GM12875 (cell line): Measurements from ENCODE around the gene PAFAH1B2.
"Not testable (repeated sequence)": the region's sequence is repeated elsewhere in the genome, so short reads cannot be mapped to it uniquely, and the experiment has no call there.

Experiments
- H3K4me3 ChIP-seq: one replicate; pipeline ENCODE4 v1.5.1; 2011; ENCODE audit warnings: low read depth, low read length, control low read depth
- CTCF ChIP-seq: IDR thresholded peaks from 2 replicates; pipeline ENCODE4 v1.5.1; 2011; ENCODE audit warnings: low read depth, mild to moderate bottlenecking, control low read depth, inconsistent platforms, low read length, moderate library complexity, borderline replicate concordance; ENCODE audit not compliant: insufficient read depth

The PAFAH1B2 gene

GRCh38 chr11:117203069-117203407, 59.0 kb downstream of the PAFAH1B2 start:
- TF ChIP-seq CTCF, result no peak
- no peak overlapping the region for H3K4me3 ChIP-seq

GRCh38 chr11:117204283-117205080, 60.4 kb downstream of the PAFAH1B2 start:
- no peak for TF ChIP-seq CTCF
- no peak overlapping the region for H3K4me3 ChIP-seq

DNA sequence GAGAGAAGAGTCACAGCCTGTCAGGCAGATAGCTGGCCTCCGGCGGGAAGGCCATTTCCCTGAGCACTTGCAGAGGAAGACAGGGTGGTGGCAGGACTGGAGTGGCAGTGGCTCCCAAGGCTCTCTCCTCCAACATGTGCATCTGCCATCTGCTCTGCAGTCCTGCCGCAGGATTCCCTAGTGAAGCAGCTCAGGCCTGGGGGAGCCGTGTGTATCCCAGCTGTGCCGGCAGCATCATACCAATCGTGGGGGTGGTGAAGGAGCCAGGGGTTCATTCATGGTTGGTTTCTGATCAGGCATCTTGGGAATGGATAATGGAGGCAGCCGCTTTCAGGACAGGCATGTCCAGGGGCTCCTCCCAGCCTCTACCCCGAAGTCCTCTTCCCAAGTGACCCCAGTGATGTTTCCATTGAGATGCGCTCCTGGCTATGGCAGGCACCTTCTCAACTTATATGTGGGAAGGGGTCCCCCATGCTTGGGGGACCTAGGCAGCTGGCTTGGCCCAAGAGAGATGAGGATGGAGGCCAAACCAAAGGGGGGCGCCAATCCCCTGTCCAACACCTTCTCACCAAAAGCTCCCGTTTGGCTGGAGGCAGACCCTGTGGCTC, 61.2 kb downstream of the PAFAH1B2 start:
- TF ChIP-seq CTCF, result no peak
- no peak overlapping the region for H3K4me3 ChIP-seq

- not testable (repeated sequence) for H3K4me3 ChIP-seq
Measured at GRCh38 chr11:117206111-117206510, 62.0 kb downstream of the PAFAH1B2 start.

DNA sequence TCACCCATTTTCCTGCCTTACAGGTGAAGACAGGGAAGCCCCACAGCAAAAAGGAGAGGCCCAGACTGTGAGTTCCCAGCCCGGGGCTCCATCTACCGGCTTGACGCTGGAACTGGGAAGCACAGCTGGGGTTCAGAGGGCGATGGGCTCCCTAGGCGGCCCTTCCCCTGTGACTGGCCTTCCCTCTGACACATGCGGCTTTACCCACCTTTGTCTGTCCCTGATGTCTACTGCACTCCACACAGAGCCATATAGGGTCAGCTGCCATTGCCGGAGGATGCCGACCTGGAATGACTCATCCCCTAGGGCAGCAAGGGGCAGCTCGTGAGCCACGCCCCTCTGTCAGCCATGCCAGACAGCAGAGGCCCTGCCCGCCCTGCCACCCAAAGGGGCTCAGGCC, 62.8 kb downstream of the PAFAH1B2 start:
- H3K4me3 ChIP-seq, result not testable (repeated sequence)

DNA sequence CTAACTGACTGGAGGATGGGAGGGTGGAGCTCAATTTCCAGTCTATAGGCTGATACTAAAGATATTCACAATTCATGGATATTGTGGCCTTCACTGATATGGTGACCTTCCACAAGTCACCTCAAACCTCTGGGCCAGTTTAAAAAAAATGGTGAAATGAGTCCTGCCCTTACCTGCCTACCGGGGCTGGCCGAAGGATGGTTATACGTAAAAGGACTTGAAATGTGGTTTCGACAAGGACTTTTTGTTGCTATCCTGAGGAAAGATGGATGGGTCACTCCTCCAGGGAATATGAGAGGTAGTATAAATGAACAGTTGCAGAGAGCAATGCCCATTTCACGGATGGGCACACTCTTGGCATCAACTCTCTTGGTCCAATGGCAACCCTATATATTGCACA, 63.4 kb downstream of the PAFAH1B2 start:
- not testable (repeated sequence) for H3K4me3 ChIP-seq

GRCh38 chr11:117208710-117209109, 64.6 kb downstream of the PAFAH1B2 start:
- not testable (repeated sequence) for H3K4me3 ChIP-seq

DNA sequence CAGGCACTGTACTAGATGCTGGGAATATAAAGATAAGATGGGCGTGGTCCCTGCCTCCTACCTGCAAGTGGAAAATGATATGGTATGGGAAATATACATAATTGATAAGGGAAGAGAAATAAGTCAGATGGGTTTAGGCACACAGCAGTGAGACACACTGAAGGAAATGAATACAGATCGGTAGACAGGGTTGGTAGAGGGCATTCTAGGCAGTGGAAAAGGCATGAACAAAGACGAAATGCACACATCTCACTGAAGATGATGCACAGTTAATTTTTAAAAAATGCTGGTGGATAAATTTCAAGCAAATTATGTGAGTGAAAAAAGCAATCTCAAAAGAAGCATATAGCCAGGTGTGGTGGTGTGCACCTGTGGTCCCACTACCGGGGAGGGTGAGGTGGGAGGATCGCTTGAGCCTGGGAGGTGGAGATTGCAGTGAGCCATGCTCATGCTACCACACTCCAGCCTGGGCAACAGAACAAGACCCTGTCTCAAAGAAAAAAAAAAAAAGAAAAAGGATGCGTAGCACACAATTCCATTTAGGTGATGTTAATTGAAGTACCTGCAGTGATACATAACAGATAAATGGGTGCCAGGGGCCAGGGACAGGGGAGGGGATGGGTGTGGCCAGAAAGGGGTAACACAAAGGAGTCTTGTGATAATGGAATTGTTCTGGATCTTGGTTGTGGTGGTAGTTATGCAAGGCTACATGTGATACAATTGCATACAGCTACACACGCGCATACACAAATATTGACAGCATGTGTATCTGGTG, 65.5 kb downstream of the PAFAH1B2 start:
- not testable (repeated sequence) for H3K4me3 ChIP-seq

DNA sequence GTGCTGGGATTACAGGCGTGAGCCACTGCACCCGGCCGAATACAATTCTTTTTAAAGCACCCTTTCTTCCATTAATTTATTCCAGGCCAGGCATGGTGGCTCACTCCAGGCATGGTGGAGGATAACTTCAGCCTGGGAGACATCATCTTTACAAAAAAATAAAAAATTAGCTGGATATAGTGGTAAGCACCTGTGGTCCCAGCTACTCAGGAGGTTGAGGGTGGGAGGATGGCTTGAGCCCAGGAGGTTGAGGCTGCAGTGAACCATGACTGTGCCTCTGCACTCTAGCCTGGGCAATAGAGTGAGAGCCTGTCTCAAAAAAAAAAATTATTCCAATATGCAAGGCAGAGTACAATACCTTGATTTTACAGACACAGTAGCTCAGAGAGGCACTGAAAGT, 66.5 kb downstream of the PAFAH1B2 start:
- H3K4me3 ChIP-seq, result no peak overlapping the region
- TF ChIP-seq CTCF, result no peak
